Islet precursor cell (in vitro differentiated cells): ENCODE data around the gene OMA1.
"Not testable (repeated sequence)": the region's sequence is repeated elsewhere in the genome, so short reads cannot be mapped to it uniquely, and the experiment has no call there.

Source experiments
- DNase-seq: peaks from one replicate; pipeline ENCODE4 v3.0.0-alpha.2; 2018

The OMA1 gene

GRCh38 chr1:58546520-58547308, at the start of gene OMA1:
OMA1 (minus strand) TSS chr1:58546726; CDS start chr1:58539294, 7,432 bp downstream.
- DNase-seq: peak; percentile 99

DNA sequence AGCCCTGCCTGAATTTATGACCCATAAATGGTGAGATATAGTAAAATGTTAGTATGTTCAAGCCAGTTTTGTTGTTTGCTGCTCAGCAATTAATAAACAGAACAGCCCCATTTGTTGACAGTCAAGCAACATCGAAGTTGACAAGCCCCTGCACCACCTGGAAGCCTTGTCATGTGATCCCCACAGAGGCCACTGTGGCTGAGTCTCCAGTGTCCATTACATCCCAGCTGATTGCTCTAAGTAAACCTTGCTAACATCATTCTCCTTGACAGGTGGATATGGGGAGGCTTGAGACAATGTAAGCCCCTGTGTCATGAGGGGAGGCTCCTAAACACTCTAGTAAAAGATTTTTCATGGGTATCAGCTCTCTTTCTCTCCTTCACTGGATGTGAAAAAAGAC, 48.0 kb upstream of the OMA1 start:
- DNase-seq: no peak

GRCh38 chr1:58592522-58593134, 46.1 kb upstream of the OMA1 start:
- peak; percentile 75 for DNase-seq

DNA sequence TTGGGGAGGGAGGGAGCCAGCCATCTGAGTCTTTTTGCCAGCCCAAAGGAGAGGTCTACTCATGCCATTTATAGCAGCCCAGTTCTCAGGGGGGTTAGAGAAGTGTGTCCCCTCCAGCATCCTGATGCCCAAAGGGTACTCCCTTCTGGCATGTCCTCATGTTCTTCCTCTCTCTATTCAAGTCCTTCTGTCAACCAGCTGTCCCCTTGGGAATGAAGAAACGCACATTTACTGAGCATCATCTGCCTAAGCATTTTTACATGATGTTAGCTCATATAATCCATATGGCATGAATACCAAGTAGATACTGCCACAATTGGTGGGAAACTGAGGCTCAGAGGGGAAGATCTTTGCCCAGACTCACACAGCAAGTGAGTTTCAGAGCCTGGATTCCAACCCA, 45.3 kb upstream of the OMA1 start:
- no peak for DNase-seq

DNA sequence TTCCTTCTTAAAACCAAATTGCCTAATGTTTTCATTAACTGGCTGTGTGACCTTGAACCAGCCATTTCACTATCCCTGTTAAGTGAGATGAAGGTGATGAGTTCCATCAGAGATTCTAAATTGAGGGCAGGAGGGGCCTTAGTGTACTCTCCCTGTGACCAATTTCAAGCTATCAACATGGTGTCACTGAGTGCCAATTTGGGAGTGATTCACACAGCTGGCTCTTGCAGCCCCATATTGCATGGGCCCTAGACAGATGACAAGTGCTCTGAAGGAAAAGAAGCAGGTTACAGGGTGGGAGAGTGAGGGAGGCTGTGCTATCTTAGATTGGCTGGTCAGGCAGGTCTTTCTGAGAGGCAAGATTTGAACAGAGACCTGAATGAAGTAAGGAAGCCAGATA, 43.5 kb upstream of the OMA1 start:
- no peak for DNase-seq

DNA sequence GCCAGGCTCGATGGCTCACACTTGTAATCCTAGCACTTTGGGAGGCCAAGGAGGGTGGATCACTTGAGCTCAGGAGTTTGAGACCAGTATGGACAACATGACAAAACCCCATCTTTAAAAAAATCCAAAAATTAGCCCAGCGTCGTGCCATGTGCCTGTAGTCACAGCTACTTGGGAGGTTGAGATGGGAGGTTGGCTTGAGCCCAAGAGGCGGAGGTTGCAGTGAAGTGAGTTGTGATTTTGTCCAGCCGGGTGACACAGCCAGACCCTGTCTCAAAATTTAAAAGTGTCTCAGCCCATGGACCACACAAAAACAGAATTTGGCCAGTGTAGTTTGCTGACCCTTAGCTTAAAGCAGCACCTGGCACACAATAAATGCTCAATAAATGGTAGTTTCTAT, 41.9 kb upstream of the OMA1 start:
- DNase-seq: no peak

DNA sequence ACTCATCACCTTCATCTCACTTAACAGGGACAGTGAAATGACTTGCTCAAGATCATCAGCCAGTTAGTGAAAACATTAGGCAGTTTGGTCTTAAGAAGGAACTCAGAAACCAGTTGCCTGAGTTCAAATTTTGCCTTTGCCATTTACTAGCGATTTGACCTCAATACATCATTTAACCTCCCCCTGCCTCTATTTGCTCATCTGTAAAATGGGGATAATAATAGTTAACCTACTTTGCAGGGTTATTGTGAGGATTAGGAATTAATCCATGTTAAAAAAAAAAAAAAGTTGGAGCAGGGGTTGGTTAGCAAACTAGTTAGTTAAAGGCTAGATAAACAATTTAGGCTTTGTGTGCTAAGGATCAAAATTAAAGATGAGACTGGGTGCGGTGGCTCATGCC, 41.1 kb upstream of the OMA1 start:
- DNase-seq: no peak

- DNase-seq: no peak
Measured at GRCh38 chr1:58586271-58586670, 39.7 kb upstream of the OMA1 start.

DNA sequence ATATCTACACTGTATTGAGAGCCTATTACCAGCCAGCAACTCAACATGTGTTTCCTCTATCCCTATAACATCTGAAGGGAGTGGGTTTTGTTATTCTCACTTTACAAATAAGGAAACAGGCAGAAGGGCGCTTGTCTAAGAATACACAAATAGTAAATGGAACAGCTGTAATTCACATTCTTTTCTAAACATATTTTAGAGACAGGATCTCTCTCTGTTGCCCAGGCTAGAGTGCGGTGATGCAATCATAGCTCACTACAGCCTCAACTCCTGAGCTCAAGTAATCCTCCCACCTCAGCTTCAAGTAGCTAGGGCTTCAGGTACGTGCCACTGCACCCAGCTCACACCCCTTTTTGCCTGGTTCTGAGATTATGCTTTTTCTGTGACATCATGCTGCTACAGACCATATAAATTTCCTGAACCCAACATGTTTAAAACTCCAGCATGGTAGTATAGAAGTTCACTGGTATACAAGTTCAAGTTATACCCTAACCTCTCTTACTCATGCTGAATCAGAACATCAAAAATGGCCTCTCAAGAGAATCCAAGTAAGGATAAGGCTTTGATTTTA, 39.1 kb upstream of the OMA1 start:
- DNase-seq: no peak

- no peak for DNase-seq
Measured at GRCh38 chr1:58585166-58585565, 38.6 kb upstream of the OMA1 start.

DNA sequence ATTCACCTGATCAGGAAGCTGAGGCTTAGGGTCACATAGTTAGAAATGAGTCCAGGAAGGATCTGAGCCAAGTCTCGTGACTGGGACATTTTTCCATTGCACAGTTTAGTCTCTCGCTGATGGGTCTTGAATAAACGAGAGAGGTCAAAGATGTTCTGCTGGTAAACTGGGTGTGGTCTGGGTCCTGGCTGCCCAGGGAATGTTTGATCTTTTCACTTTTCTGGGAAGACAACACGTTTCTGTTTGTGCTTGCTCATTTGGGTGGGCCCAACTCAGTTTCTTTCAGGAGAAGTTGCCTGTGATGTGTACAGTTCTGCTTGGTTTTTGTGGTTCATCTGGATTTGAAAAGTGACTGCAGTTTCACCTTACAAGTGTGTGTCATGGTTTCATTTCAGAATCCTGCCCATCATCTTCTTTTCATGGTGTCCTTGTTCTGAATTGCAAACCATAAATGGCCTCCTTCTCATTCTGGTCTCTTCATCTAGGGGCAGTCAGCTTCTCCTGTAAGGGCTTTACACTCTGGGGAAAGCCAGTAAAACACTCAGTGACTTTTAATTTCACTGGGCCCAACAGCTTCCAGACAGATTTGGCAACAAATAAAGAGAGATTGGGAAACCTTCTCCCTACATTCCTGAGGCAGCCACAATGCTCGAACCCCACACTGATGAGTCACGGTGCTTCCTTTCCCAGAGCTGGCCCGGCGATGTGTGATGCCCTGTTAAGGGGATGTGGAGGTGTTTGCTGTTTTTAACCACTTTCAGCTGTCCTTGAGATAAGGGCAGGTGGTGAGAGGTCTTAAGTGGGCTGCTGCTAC, 37.8 kb upstream of the OMA1 start:
- DNase-seq: peak; percentile 91

DNA sequence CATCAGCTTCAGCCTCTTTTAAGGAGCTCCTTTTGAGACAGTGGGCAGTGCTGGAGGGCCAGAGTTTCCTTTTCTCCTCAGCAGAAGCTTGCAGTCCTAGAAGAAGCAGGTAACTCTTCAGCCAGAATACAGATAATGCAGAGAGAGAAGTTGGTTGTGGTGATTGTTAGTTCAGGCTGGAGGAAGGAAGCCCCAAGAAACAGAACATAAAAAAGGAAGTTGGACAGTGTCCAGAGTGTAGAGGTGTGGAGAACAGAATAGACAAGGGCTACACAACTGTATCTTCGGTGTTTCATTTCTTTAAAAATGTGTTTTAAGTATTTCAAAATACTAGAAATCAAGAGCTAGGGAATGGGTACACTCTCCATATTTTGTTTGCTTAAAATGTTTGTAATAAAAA, 37.0 kb upstream of the OMA1 start:
- no peak for DNase-seq

DNA sequence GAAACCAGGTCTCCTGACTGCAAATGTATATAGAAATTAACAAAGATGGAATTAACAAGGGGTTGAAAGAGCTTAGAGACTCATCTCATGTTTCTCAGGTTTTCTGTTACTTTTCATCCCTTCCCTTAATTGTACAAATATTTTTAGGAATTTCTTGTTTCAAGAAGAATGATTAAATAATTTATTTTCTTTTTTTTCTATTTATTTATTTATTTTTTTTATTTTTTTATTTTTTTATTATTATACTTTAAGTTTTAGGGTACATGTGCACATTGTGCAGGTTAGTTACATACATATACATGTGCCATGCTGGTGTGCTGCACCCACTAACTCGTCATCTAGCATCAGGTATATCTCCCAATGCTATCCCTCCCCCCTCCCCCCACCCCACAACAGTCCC, 35.6 kb upstream of the OMA1 start:
- DNase-seq: not testable (repeated sequence)

DNA sequence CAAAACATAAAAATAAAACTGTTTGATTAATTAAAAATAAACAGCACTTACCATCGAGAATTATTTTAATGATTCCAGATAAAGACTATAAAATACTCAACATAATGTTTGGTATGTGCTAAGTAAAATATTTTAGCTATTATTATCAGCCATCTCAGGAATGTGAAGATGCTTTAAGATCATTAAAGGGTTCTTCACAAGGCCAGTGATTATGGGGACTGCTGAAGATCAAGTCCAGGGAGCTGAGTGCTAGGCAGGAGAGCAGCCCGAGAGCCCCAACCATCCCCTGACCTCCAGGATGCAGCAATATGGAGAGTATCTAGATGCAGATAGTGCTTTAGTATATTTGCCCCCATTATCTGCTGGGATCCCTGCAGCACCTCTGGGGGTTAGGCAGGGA, 35.1 kb upstream of the OMA1 start:
- DNase-seq: no peak

DNA sequence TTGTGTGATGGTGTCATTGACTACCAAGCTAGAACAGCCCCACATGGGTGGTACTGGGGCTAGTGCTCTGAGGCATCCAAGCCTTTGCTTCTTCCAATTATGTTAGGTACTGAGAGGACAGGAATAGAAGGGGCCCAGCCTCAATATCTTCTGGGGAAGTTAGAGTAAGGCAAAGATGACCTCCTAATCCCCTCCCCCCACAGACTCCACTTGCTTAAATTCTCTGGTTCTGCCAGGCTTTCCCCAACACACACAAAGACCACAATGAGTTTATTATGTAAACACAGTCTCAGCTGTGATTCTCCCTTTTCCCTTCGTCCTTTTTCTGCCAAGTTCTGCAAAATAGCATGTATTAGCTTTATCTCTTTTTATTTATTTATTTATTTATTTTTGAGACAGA, 33.7 kb upstream of the OMA1 start:
- DNase-seq: no peak

GRCh38 chr1:58577654-58578030, 31.1 kb upstream of the OMA1 start:
- DNase-seq: no peak

DNA sequence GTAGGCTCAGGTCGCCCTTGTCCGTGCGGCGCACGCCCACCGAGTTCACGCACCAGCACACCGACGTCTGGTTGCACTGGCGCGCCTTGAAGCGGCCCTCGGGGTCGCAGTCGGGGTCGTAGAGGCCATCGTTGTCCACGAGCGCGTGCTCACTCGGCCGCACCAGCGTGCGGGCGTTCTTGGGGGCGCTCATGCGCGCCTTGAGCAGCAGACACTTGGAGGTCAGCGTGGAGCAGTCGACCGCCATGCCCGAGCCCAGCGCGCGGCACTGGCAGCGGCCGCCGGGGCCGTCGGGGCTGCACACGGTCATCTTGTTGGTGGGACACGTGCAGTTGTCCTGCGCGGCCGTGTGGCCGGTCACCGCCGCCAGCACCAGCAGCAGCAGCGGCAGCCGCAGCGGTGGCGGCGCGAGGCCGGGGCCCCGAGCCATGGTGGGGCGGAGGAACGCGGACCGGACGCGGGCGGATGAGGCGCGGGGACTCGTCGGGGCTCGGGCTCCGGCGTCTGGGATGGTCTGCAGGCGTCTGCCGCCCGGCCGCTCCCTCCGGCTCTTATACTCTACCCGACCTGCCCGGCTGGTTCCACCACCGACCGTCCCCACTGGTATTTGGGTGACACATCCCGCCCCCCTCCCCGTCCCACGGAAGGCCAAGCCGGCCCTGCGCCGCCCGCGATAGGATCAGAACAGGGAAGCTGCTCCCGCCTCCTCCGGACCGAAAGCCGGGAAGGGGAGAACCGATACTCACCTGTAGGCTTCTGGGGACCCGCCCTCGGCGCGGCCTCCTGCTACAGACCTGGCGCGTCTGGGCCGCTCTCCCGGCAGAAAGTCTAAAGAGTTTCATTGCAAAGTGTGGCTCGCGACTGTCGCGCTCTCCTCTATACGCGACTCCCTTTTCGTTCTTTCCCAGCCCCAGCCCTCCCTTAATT, 30.5 kb upstream of the OMA1 start, which contains the start of gene TACSTD2:
Gene TACSTD2 (minus strand): TSS at position 526 of the 927 bp plus-strand sequence. CDS start 96 bp downstream, at position 430.
- peak; percentile 95 for DNase-seq

GRCh38 chr1:58576325-58576726, 29.8 kb upstream of the OMA1 start:
- DNase-seq: no peak

GRCh38 chr1:58575551-58576324, 29.2 kb upstream of the OMA1 start:
- no peak for DNase-seq

DNA sequence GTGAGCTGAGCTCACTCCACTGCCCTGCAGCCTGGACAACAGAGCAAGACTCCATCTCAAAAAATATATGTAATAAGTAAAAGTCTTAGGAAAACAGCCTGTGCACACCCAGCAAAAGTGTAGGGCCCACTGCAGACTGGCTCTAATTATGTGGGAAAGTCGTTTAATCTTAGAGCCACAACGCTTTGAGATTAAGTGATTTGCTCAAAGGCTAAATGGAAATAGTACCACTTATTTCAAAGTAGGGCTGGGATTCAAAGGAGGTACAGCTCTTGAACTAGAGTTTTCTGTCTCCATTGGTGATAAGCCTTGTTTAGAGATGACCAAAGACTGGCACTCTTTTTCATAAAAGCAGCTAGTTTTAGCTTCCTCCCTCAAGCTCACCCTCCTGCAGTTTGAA, 28.3 kb upstream of the OMA1 start:
- no peak for DNase-seq
